ENCODE measurements around the gene PDGFC.

DNA sequence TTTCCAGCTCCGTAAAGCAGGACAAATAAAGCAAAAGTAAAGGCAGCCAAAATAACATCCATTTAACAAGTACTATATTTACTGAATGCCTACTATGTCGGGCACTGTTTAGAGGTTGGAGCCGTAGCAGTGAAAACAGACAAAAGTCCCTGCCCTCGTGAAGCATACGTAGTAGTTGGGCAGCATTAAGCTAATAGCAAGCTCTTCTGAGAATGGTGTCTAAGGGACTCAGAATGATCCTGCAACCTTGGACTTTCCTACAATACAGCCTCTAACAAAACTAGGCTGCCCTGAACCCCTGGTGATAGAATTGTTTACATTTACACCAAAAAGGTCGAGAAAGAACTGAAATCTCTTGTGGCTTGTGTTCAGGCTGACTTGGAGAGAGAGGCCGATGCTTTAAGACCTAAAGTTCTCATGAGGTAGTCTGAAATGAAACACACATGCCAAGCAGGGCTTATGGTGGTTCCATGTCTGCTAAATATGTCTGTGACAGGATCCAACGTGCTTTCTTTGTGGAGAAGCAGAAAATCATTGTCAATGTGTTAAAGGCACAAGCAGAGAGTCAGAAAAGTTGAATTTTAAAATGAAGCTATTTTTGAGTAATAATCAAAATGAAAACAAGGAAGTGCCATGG lies 898 bp upstream of the PDGFC start:
- TF ChIP-seq, protein P1, sequence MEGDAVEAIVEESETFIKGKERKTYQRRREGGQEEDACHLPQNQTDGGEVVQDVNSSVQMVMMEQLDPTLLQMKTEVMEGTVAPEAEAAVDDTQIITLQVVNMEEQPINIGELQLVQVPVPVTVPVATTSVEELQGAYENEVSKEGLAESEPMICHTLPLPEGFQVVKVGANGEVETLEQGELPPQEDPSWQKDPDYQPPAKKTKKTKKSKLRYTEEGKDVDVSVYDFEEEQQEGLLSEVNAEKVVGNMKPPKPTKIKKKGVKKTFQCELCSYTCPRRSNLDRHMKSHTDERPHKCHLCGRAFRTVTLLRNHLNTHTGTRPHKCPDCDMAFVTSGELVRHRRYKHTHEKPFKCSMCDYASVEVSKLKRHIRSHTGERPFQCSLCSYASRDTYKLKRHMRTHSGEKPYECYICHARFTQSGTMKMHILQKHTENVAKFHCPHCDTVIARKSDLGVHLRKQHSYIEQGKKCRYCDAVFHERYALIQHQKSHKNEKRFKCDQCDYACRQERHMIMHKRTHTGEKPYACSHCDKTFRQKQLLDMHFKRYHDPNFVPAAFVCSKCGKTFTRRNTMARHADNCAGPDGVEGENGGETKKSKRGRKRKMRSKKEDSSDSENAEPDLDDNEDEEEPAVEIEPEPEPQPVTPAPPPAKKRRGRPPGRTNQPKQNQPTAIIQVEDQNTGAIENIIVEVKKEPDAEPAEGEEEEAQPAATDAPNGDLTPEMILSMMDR (IDR thresholded peaks at IDR 0.05), result no peak
- no peak for TF ChIP-seq POLR2A (IDR thresholded peaks at IDR 0.05)
- TF ChIP-seq POLR2AphosphoS5 (IDR thresholded peaks at IDR 0.05), result no peak
